A204.1 (cell line): ENCODE measurements around the gene IGF2BP3.
"Not testable (repeated sequence)": the region's sequence is repeated elsewhere in the genome, so short reads cannot be mapped to it uniquely, and the experiment has no call there.

Source experiments
- FAIRE-seq: peaks from 2 replicates; lab custom pipeline; 2012; peaks lifted over from hg19 to GRCh38; lab: Jason Lieb, UNC

IGF2BP3 gene

DNA sequence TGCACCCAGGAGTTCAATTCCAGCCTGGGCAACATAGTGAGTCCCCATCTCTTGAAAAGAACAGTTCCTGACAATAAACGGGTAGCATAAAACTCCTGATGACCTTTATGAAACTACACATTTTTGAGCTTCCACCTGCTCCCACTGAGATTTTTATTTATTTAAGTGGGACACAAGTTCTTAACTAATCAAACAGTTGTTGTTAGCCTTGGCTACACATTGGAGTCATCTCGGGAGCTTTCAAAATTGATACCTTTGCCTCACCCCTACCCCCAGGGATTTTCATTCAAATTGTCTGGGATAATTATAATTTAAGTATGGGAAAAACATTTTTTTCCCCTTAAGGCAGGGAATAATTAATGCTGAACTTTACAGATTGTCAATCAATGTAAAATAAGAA, 131.9 kb downstream of the IGF2BP3 start:
- FAIRE-seq: no peak

DNA sequence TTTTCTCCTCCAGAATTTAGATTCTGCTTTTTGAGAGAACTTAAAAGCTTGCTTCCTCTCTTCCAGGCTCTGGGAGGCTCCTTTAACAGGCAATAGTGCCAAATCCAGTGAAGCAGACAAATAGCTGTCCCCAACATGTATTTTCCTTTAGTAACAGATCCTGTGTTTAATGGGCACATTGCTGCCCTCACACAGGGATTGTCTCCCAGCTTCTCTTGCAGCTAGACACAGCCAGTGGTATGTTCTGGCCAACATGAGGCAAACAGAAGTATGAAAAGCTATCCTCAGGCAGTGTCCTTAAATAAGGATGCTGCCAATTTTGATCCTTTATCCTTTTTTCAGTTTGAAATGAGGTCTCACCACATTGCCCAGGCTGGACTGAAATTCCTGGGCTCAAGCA, 132.9 kb downstream of the IGF2BP3 start:
- FAIRE-seq: no peak

DNA sequence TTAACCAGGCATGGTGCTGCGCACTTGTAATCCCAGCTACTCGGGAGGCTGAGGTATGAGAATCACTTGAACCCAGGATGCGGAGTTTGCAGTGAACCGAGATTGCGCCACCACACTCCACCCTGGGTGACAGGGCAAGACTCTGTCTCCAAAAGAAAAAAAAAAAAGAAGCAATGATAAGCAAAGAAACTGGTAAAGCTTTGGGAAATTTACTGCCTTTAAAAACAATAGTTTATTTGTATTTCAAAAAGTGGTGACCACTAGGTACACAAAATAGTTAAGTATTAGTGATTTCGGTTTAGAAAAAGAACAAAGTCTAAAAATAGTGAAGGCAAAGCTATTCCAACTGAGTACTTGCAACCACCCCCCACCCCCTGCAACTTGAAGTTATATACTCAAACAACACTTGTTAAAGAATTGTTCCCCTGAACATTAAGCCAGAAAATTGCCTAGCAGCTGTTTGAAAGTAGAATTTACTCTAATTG, 133.4 kb downstream of the IGF2BP3 start:
- no peak for FAIRE-seq

DNA sequence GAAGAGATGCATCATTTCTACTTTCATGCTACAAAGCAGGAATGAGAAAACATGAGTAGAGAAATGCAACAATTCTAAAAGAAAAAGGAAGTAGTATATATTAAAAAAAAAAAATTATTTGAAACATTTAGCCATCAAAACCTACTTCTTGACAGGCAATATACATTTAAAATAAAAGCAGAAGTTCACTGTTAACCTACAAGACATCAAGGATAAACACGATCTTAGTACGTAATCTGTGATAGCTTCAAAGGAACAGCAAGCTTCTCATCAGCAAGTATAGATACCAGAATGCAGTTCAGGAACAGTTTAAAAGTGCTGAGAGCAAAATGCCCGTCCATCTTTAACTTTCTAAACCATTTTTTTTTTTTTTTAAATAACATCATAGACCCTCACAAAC, 134.2 kb downstream of the IGF2BP3 start:
- FAIRE-seq: no peak

DNA sequence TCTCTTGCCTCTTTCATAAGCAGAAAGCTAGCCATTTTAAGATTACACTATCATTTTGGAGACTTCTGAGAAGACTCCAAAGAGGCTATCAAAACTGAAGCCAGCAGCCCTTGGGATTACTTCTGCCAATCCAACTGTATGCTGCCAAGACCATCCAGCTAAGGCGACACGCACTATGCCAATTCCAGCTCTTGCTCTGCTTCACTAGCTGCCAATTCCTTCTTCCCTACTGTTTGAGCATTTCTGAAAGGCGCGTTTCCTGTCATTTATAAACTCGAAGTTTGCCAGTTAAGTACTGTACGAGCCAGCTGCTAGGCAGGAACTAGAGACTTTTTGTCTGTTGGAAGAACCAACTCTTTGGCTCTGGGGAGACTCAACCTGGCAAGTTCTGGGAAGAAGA, 134.7 kb downstream of the IGF2BP3 start:
- FAIRE-seq: no peak

GRCh38 chr7:23335136-23335535, 135.2 kb downstream of the IGF2BP3 start:
- FAIRE-seq: no peak

- no peak for FAIRE-seq
These were observed 135.7 kb downstream of the IGF2BP3 start for GRCh38 chr7:23334482-23335056.

GRCh38 chr7:23333671-23334246, 136.5 kb downstream of the IGF2BP3 start:
- FAIRE-seq: no peak

DNA sequence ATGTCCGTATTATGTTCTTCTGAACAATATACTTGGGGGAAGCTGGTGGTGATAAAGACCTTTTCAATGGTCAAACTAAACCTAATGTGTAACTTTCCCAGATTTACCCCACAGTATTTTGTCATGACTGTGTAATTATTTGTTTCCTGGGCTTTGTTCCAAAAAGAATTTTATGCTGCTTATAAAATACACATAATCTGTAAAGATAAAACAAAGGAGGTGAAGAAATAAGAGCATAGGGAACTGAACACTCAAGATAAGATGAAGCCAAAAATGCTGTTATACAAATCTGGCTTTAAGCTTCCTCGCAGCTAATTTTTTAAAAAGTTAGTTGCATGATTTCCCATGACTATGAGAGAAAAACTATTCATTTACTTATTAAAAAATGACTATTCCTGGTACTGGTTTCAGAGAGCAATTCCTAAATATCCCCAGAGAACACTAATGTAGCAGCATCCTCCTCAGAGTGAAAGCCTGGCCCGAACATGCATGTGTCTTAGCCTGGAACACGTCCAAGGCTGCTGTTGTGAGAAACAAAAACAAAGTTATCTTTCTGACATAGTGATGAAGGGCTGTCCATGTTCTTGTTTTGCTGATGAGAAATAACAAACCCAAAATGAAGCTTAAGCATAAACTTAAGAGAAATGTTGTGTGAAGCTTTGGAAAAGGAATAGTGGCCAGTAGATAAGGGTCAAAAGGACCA, 137.2 kb downstream of the IGF2BP3 start:
- FAIRE-seq: no peak

DNA sequence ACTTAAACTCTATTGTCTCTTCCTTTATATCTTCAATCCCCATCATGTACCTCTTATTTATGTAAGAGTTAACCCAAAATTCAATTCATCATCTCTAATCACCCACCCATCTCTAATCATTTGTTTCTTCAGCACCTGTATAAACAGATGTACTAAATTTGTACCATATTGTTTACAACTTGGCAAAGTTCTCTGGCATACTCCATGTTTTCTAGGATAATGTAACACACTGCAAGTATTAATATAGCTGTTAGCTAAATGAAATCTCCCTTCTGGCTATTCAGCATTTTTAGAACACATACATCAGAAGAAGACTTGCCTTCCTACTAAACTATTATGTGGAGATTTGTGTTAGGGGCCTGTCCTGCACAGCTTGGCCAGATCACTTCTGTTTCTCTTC, 138.1 kb downstream of the IGF2BP3 start:
- no peak for FAIRE-seq

DNA sequence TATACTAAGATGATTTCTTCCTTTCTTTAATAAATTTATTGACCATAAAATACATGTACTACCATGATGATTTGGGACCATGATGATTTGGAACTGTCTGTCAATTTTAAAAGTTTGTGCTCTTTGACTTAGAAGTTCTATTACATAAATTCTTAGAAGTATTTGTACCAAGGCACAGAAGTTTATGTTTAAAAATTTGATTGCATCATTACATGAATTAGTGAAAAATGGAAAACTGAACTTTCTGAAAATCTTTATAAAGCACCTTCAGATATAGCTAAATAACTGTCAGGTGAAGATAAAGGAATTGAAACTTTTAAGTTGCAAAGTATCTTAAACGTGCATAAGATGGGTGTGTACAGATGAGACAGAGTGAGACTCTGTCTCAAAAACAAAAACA, 139.2 kb downstream of the IGF2BP3 start:
- FAIRE-seq: no peak

GRCh38 chr7:23315366-23315765, 154.9 kb downstream of the IGF2BP3 start:
- FAIRE-seq: no peak

- not testable (repeated sequence) for FAIRE-seq
These were observed 158.2 kb downstream of the IGF2BP3 start for GRCh38 chr7:23312141-23312540.

DNA sequence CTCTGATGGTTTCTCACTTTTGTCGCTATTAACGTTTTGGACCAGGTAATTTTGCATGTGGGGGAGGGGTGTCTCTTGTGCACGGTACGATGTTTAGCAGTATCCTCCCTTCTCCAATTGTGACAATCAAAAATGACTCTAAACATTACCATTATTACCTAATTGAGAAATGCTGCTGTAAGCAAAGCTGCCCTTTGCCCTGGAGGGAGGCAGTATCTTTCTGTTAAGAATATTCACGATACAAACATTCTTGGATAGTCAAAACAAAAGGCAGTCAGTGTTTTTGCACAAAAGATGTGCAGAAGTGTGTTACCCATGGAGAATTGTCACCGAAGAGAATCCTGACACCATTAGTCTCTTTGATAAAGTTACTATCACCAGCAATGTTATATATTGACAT, 161.5 kb downstream of the IGF2BP3 start:
- FAIRE-seq: no peak

GRCh38 chr7:23306936-23307521, 163.3 kb downstream of the IGF2BP3 start:
- no peak for FAIRE-seq

- no peak for FAIRE-seq
These were observed 170.5 kb downstream of the IGF2BP3 start for GRCh38 chr7:23299770-23300300.

DNA sequence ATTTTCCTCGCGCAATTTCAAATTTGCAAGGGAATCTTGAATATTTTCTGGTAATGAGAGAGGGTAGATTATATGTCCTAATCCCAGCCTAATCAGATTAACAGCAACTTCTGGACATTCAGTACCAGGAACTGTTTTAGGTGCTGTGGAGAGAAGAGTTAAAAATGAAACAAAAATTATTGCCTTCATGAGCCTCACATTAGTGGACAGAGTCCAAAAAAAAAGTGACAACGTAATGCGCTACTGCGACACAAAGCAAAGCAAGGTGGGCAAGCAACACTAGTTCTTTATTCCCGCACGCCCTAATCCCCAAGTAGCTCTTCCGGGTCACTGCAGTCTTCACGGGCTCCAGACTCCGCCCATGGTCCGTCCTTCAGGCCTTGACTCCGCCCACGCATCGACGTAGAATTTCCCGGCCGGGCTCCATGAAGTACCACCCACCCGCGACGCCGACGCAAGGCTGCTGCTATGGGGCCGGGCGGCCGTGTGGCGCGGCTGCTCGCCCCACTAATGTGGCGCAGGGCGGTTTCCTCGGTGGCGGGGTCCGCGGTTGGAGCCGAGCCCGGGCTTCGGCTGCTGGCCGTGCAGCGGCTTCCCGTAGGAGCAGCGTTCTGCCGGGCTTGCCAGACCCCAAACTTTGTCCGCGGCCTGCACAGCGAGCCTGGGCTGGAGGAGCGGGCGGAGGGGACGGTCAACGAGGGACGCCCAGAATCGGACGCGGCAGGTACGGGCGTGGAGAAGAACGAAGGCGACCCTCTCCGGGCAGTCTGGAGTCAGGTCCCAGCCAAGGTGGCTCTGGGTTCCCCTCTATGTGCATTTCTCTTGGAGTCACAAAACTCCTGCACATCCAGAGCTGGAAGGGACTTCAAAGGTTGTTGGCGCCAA, 171.2 kb downstream of the IGF2BP3 start, which contains the start of gene MALSU1:
Gene MALSU1 (plus strand): TSS at position 455 of the 885 bp plus-strand sequence. CDS start 14 bp downstream, at position 469.
- peak; percentile 92 for FAIRE-seq

DNA sequence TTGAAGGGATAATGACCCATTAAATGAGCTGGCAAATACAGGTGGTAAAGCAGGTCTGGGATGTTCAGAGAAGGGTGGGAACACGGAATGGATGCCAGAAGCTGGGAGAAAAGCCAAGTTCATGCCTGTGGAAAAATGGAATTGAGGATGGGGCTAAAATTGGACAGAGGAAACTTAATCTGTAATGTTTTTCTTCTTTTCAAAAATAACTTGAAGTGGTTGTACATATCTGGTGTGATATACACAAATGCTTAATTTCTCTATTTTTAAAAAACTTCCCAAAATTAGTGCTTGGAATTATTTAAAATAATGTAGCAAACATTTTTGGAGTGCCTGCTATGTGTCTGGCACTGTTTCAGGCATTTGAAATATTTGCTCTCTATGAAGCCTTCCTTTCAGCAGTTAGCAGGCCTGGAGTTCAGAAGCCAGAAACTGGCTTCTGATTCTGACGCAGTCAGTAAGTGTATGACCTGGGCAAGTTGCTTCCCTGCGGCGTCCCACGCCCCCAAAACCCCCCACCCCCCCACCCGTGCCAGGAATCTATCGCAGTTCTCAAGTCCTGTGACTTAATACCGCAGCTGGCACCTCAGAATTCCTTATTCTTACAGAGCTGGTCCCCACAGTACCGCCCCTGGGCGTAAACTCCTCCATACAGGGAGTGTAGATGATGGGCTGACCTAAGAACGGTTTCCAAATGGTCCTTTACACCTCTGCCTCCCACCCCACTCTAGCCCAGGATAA, 172.0 kb downstream of the IGF2BP3 start:
- FAIRE-seq: peak; percentile 43

GRCh38 chr7:23295401-23295697, 174.9 kb downstream of the IGF2BP3 start:
- no peak for FAIRE-seq

DNA sequence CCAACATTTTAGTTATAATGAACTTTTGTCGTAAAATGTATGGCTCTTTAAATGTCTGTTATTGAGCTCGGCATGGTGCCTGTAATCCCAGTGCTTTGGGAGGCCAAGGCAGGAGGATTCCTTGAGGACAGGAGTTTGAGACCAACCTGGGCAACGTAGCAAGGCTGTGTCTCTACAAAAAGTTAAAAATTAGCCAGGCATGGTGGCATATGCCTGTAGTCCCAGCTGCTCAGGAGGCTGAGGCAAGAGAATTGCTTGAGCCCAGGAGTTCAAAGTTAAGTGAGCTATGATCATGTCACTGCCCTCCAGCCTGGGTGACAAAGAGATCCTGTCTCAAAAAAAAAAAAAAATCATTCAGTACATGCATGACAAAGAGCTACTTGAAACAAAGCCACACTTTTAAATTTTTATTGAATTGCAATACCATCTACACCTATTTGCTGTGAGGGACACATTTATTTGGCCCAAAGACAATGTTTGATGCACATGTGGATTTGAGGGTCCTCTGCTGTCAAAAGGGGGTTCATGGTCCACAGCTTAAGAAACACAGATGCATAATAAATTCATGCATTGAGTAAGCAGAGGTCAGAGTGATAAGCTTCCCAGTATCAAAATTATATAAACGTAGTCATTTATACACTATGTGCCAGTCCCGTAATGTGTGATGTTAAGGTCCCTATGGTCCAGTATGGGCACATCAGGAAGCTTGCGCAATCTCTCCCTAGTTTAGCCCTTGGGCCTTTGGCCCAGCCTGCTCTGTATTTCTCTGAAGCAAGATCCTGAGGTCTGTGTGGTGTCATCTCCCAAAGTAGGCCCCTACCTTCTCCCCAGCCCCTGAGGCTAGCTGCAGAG, 175.5 kb downstream of the IGF2BP3 start:
- FAIRE-seq: no peak
